GM18499 (cell line): ENCODE measurements around the gene HDDC3.

Source experiments
- ATAC-seq: cut with Tn5 transposase; IDR thresholded peaks from one replicate; pipeline ENCODE4 v1.9.1; 2021; ENCODE audit warnings: moderate number of reproducible peaks; ENCODE audit not compliant: insufficient read depth, unreplicated experiment

Gene HDDC3

GRCh38 chr15:90931828-90932659 lies at the start of gene HDDC3:
HDDC3 (minus strand) TSS chr15:90932549; CDS start chr15:90932540, 9 bp downstream.
- ATAC-seq, result no peak

- no peak for ATAC-seq
Measured at GRCh38 chr15:90982135-90982534, 49.8 kb upstream of the HDDC3 start.

GRCh38 chr15:90981681-90982080 lies 49.3 kb upstream of the HDDC3 start:
- ATAC-seq, result no peak

- no peak for ATAC-seq
Measured at GRCh38 chr15:90979582-90979981, 47.2 kb upstream of the HDDC3 start.

- no peak for ATAC-seq
Measured at GRCh38 chr15:90974216-90974615, 41.9 kb upstream of the HDDC3 start.

GRCh38 chr15:90972133-90972532 lies 39.8 kb upstream of the HDDC3 start:
- ATAC-seq, result no peak

GRCh38 chr15:90970274-90970673 lies 37.9 kb upstream of the HDDC3 start:
- no peak for ATAC-seq

GRCh38 chr15:90968434-90968833 lies 36.1 kb upstream of the HDDC3 start:
- ATAC-seq, result no peak

GRCh38 chr15:90967206-90967605 lies 34.9 kb upstream of the HDDC3 start:
- no peak for ATAC-seq

- no peak for ATAC-seq
Measured at GRCh38 chr15:90966262-90966661, 33.9 kb upstream of the HDDC3 start.

- no peak for ATAC-seq
Measured at GRCh38 chr15:90962021-90962420, 29.7 kb upstream of the HDDC3 start.

- no peak for ATAC-seq
Measured at GRCh38 chr15:90960298-90961091, 28.1 kb upstream of the HDDC3 start.

GRCh38 chr15:90959894-90960293 lies 27.5 kb upstream of the HDDC3 start:
- ATAC-seq, result no peak

- no peak for ATAC-seq
Measured at GRCh38 chr15:90959028-90959595, 26.8 kb upstream of the HDDC3 start.

- no peak for ATAC-seq
Measured at GRCh38 chr15:90957791-90958190, 25.4 kb upstream of the HDDC3 start.

GRCh38 chr15:90957031-90957790 lies 24.9 kb upstream of the HDDC3 start:
- ATAC-seq, result no peak

GRCh38 chr15:90956274-90957030 lies 24.1 kb upstream of the HDDC3 start:
- no peak for ATAC-seq

GRCh38 chr15:90955624-90956273 lies 23.4 kb upstream of the HDDC3 start:
- ATAC-seq, result no peak
